SU-DHL-6 (cell line): ENCODE measurements around the gene CISD3.

Experiments
- H2AFZ ChIP-seq: fragments of 200-600 bp; sonication (generic); 2 replicates; pipeline ENCODE4 v1.6.1; 2014; ENCODE audit warnings: low read depth, mild to moderate bottlenecking, moderate library complexity, mixed read lengths, antibody characterized with exemption, low read length; ENCODE audit not compliant: severe bottlenecking
- H3F3A ChIP-seq: fragments of 200-600 bp; shearing (Covaris generic); 2 replicates; pipeline ENCODE4 v1.6.0; 2016; ENCODE audit warnings: antibody characterized with exemption, mild to moderate bottlenecking; ENCODE audit not compliant: insufficient read depth
- H3K27ac ChIP-seq: fragments of 200-600 bp; sonication (generic); 2 replicates; pipeline ENCODE4 v1.5.1; 2016; ENCODE audit warnings: low read depth, mild to moderate bottlenecking, low read length, moderate library complexity, mixed read lengths
- H3K27me3 ChIP-seq: fragments of 200-600 bp; sonication (generic), shearing (Covaris generic); 2 replicates; pipeline ENCODE4 v1.6.0; 2014; ENCODE audit warnings: mild to moderate bottlenecking, low read length
- H3K36me3 ChIP-seq: fragments of 200-600 bp; sonication (generic); 2 replicates; pipeline ENCODE4 v1.6.1; 2014; ENCODE audit warnings: mild to moderate bottlenecking, low read length, mixed read lengths
- H3K4me2 ChIP-seq: fragments of 300-600, 200-600 bp; shearing (Covaris generic), sonication (generic); 2 replicates; pipeline ENCODE4 v1.6.0; 2014; ENCODE audit warnings: low read length, low read depth, mild to moderate bottlenecking; ENCODE audit not compliant: poor library complexity, severe bottlenecking
- H3K4me3 ChIP-seq: fragments of 200-600 bp; sonication (generic); 2 replicates; pipeline ENCODE4 v1.5.1; 2014; ENCODE audit warnings: antibody characterized with exemption, low read length, mild to moderate bottlenecking, mixed read lengths; ENCODE audit not compliant: insufficient read depth, poor library complexity, severe bottlenecking
- H3K79me2 ChIP-seq: fragments of 200-600 bp; sonication (generic); 2 replicates; pipeline ENCODE4 v1.6.1; 2014; ENCODE audit warnings: mild to moderate bottlenecking, low read length, moderate library complexity; ENCODE audit not compliant: insufficient read depth
- H3K9ac ChIP-seq: fragments of 200-600 bp; sonication (generic); 2 replicates; pipeline ENCODE4 v1.7.0; 2014; ENCODE audit warnings: mild to moderate bottlenecking, low read length
- H3K9me2 ChIP-seq: fragments of 200-600 bp; sonication (generic); replicated peaks from 2 replicates; pipeline ENCODE4 v1.6.1; 2014; ENCODE audit warnings: low read length; ENCODE audit not compliant: insufficient read depth
- H3K9me3 ChIP-seq: fragments of 200-600 bp; sonication (generic); 2 replicates; pipeline ENCODE4 v1.6.1; 2014; ENCODE audit warnings: low read length, mixed read lengths; ENCODE audit not compliant: insufficient read depth
- H4K20me1 ChIP-seq: fragments of 200-600 bp; sonication (generic); 2 replicates; pipeline ENCODE4 v1.6.1; 2014; ENCODE audit warnings: low read depth, mild to moderate bottlenecking, antibody characterized with exemption, low read length, moderate library complexity, mixed read lengths
- CTCF ChIP-seq: fragments of 200-600 bp; sonication (generic); IDR thresholded peaks from one replicate; pipeline ENCODE4 v1.5.1; 2017; ENCODE audit warnings: antibody characterized with exemption, mild to moderate bottlenecking, low read length, moderate library complexity; ENCODE audit not compliant: insufficient read depth, poor library complexity, severe bottlenecking
- EZH2phosphoT487 ChIP-seq: fragments of 200-600 bp; sonication (generic), shearing (Covaris generic); conservative IDR thresholded peaks from 2 replicates; pipeline ENCODE4 v1.6.1; 2018; ENCODE audit warnings: mild to moderate bottlenecking, antibody characterized with exemption, low read length, moderate library complexity, mixed read lengths

Gene CISD3

GRCh38 chr17:38719289-38719942 lies 10.7 kb upstream of the CISD3 start:
- no peaks in the 10 kb centered on the region for H3K9me2 ChIP-seq
- peaks cover 3% of the 10 kb centered on the region; the same call in 1 of the 2 replicates for H3K36me3 ChIP-seq
- H2AFZ ChIP-seq: no peak overlapping the region
- no peaks in the 10 kb centered on the region for H3K79me2 ChIP-seq
- H3K27ac ChIP-seq: no peak overlapping the region
- H3K9ac ChIP-seq: no peak overlapping the region
- H3K4me3 ChIP-seq: no peak overlapping the region
- H3F3A ChIP-seq: no peaks in the 10 kb centered on the region
- H3K9me3 ChIP-seq: no peaks in the 10 kb centered on the region
- no peaks in the 10 kb centered on the region for H4K20me1 ChIP-seq
- no peaks in the 10 kb centered on the region for H3K27me3 ChIP-seq
- no peak overlapping the region for H3K4me2 ChIP-seq
- TF ChIP-seq EZH2phosphoT487 (no peak), CTCF (no peak)

GRCh38 chr17:38719943-38720641 lies 10.0 kb upstream of the CISD3 start:
- H3K4me3 ChIP-seq: no peak overlapping the region
- no peak overlapping the region for H3K9ac ChIP-seq
- H3K36me3 ChIP-seq: peaks cover 3% of the 10 kb centered on the region; the same call in 1 of the 2 replicates
- H3K4me2 ChIP-seq: no peak overlapping the region
- H3K9me2 ChIP-seq: no peaks in the 10 kb centered on the region
- no peak overlapping the region for H2AFZ ChIP-seq
- H3K27me3 ChIP-seq: no peaks in the 10 kb centered on the region
- no peaks in the 10 kb centered on the region for H4K20me1 ChIP-seq
- H3K27ac ChIP-seq: no peak overlapping the region
- TF ChIP-seq EZH2phosphoT487 (no peak), CTCF (no peak)
- H3F3A ChIP-seq: no peaks in the 10 kb centered on the region
- no peaks in the 10 kb centered on the region for H3K79me2 ChIP-seq
- no peaks in the 10 kb centered on the region for H3K9me3 ChIP-seq

- Histone ChIP-seq H3K4me3 (no peak overlapping the region), H3K27ac (no peak overlapping the region), H3K79me2 (no peaks in the 10 kb centered on the region), H3K9ac (no peak overlapping the region), H4K20me1 (no peaks in the 10 kb centered on the region), H3K9me3 (no peaks in the 10 kb centered on the region), H3K4me2 (no peak overlapping the region), H3K9me2 (no peaks in the 10 kb centered on the region), H2AFZ (no peak overlapping the region), H3K27me3 (no peaks in the 10 kb centered on the region), H3K36me3 (peaks cover 3% of the 10 kb centered on the region; the same call in 1 of the 2 replicates), H3F3A (no peaks in the 10 kb centered on the region)
- TF ChIP-seq EZH2phosphoT487 (no peak), CTCF (no peak)
Measured at GRCh38 chr17:38720941-38721340, 9.2 kb upstream of the CISD3 start.
